HepG2 (cell line): ENCODE measurements around the gene ZBED1. TPM values are rescaled to one million over a fixed set of nuclear protein-coding genes. Genes with fewer than 3 reads are reported as not detected.

Experiments used
- ATAC-seq: fragments of 200-7000 bp; cut with Tn5 transposase; 3 replicates; pipeline ENCODE4 v1.9.1; 2020; ENCODE audit warnings: mild to moderate bottlenecking, moderate library complexity
- BruUV-seq: library from RNA; stranded (reverse); fragments of 400-500 nt; replicated peaks from 2 replicates; lab custom pipeline; 2021; lab: Mats Ljungman, UMichigan
- CTCF ChIA-PET: fragments of 300-600 bp; formaldehyde crosslinking; extraction: SDS; loops from one replicate; lab custom pipeline; 2021; ENCODE audit warnings: low total read pairs, inconsistent platforms, low intra/inter-chr PET ratio; lab: Yijun Ruan, JAX
- POLR2A ChIA-PET: fragments of 350-600 bp; sonication (Branson Sonifier 250); formaldehyde crosslinking; loops from one replicate; lab custom pipeline; 2020; ENCODE audit warnings: antibody characterized with exemption, inconsistent platforms; lab: Yijun Ruan, JAX
- DNase-seq: peaks from one replicate; pipeline ENCODE4 v3.0.0-alpha.2; 2015; ENCODE audit warnings: low spot score
- FAIRE-seq: peaks from 3 replicates; lab custom pipeline; 2011; peaks lifted over from hg19 to GRCh38; lab: Jason Lieb, UNC
- H2AFZ ChIP-seq: one replicate; pipeline ENCODE4 v1.6.1; 2011; ENCODE audit warnings: low read length, inconsistent platforms
- H3K27ac ChIP-seq: fragments of 300-600 bp; 3 replicates; pipeline ENCODE4 v1.8.0; 2011; ENCODE audit warnings: mixed run types, mild to moderate bottlenecking, mixed read lengths, low read length, inconsistent platforms; ENCODE audit not compliant: insufficient read depth; ENCODE audit errors: extremely low read length
- H3K27me3 ChIP-seq, 2 experiments: fragments of 200-600 bp in 1 of 2; 2 replicates in 1 of 2; 3 replicates in 1 of 2; pipeline versions ENCODE4 v1.6.0 to v1.8.0; 2011; ENCODE audit warnings: low read length in 2 of 2, mild to moderate bottlenecking in 2 of 2, moderate library complexity in 2 of 2, inconsistent platforms in 1 of 2; ENCODE audit not compliant: insufficient read depth in 2 of 2, control insufficient read depth in 1 of 2
- H3K36me3 ChIP-seq, 2 experiments: fragments of 200-600 bp in 1 of 2; replicated peaks in 1 of 2; 2 replicates in 1 of 2; 3 replicates in 1 of 2; pipeline versions ENCODE4 v1.5.1 to v1.8.0; 2011; ENCODE audit warnings: low read length in 2 of 2, inconsistent platforms in 1 of 2; ENCODE audit not compliant: insufficient read depth in 2 of 2, control insufficient read depth in 1 of 2
- H3K4me1 ChIP-seq: 2 replicates; pipeline ENCODE4 v1.5.1; 2012; ENCODE audit warnings: low read length, inconsistent platforms; ENCODE audit not compliant: insufficient read depth
- H3K4me2 ChIP-seq: 2 replicates; pipeline ENCODE4 v1.6.0; 2011; ENCODE audit warnings: low read depth, low read length, inconsistent platforms
- H3K4me3 ChIP-seq, 3 experiments: fragments of 200-600 bp in 1 of 3; sonication (generic), shearing (Covaris generic) in 1 of 3; replicated peaks in 1 of 3; 2 replicates each; pipeline ENCODE4 v1.5.1; 2011 to 2016; ENCODE audit warnings: low read length in 3 of 3, inconsistent platforms in 2 of 3, low read depth in 2 of 3, mild to moderate bottlenecking in 2 of 3, control low read depth in 1 of 3, mixed read lengths in 1 of 3; ENCODE audit not compliant: insufficient read depth in 1 of 3
- H3K79me2 ChIP-seq: one replicate; pipeline ENCODE4 v1.6.1; 2011; ENCODE audit warnings: low read length, inconsistent platforms; ENCODE audit not compliant: insufficient read depth
- H3K9ac ChIP-seq: 2 replicates; pipeline ENCODE4 v1.6.0; 2011; ENCODE audit warnings: mild to moderate bottlenecking, low read depth, low read length, inconsistent platforms; ENCODE audit not compliant: insufficient read depth
- H3K9me3 ChIP-seq: 2 replicates; pipeline ENCODE4 v1.5.1; 2012; ENCODE audit warnings: mild to moderate bottlenecking, low read length
- H4K20me1 ChIP-seq: 2 replicates; pipeline ENCODE4 v1.6.0; 2011; ENCODE audit warnings: inconsistent platforms, mild to moderate bottlenecking, low read length, moderate library complexity; ENCODE audit not compliant: insufficient read depth
- CHCHD3 ChIP-seq: sonication (generic); formaldehyde crosslinking; IDR thresholded peaks from 2 replicates; pipeline ENCODE4 v1.8.0; 2022; ENCODE audit warnings: mild to moderate bottlenecking, missing genetic modification reagents, moderate library complexity
- CHD4 ChIP-seq: fragments of 200-600 bp; sonication (generic); IDR thresholded peaks from 2 replicates; pipeline ENCODE4 v1.7.0; 2017; ENCODE audit warnings: mild to moderate bottlenecking, low read length, borderline replicate concordance
- DMAP1 ChIP-seq: IDR thresholded peaks from 2 replicates; pipeline ENCODE4 v1.6.1; 2016
- GATAD2A ChIP-seq: IDR thresholded peaks from 2 replicates; pipeline ENCODE4 v1.6.1; 2016
- HIVEP1 ChIP-seq: sonication (generic); formaldehyde crosslinking; IDR thresholded peaks from 2 replicates; pipeline ENCODE4 v1.4.0; 2020; ENCODE audit warnings: mild to moderate bottlenecking, missing genetic modification reagents
- HNRNPL ChIP-seq: fragments of 200-400 bp; formaldehyde crosslinking; IDR thresholded peaks from 2 replicates; pipeline ENCODE4 v1.6.1; 2017; ENCODE audit warnings: mild to moderate bottlenecking, low read depth, low read length
- KAT8 ChIP-seq: IDR thresholded peaks from 2 replicates; pipeline ENCODE4 v1.6.1; 2016; ENCODE audit warnings: missing genetic modification reagents, missing compliant biosample characterization
- RBM22 ChIP-seq: fragments of 200-400 bp; formaldehyde crosslinking; optimal IDR thresholded peaks from 2 replicates; pipeline ENCODE3; 2017; ENCODE audit warnings: mild to moderate bottlenecking, low read length, moderate library complexity
- TGIF2 ChIP-seq: IDR thresholded peaks from 2 replicates; pipeline ENCODE4 v1.6.1; 2016; ENCODE audit warnings: control low read depth, missing compliant biosample characterization
- ZIK1 ChIP-seq: sonication (generic); formaldehyde crosslinking; IDR thresholded peaks from 2 replicates; pipeline ENCODE4 v1.5.0; 2020; ENCODE audit warnings: mild to moderate bottlenecking, low read depth, missing genetic modification reagents, borderline replicate concordance
- ZNF101 ChIP-seq: sonication (generic); formaldehyde crosslinking; IDR thresholded peaks from 2 replicates; pipeline ENCODE4 v1.4.0; 2020; ENCODE audit warnings: mild to moderate bottlenecking, low read depth, missing genetic modification reagents, borderline replicate concordance
- ZNF136 ChIP-seq: sonication (generic); formaldehyde crosslinking; IDR thresholded peaks from 2 replicates; pipeline ENCODE4 v1.8.1; 2022; ENCODE audit warnings: low read depth, mild to moderate bottlenecking, moderate library complexity, missing genetic modification reagents
- ZNF354B ChIP-seq: sonication (generic); formaldehyde crosslinking; IDR thresholded peaks from 2 replicates; pipeline ENCODE4 v1.8.0; 2022; ENCODE audit warnings: mild to moderate bottlenecking, missing genetic modification reagents
- ZNF713 ChIP-seq: sonication (generic); formaldehyde crosslinking; IDR thresholded peaks from 2 replicates; pipeline ENCODE4 v1.4.0; 2020; ENCODE audit warnings: mild to moderate bottlenecking, missing genetic modification reagents
- WGBS: methylation state at CpG from one replicate; pipeline ENCODE4 v1.1.6; 2017; ENCODE audit warnings: low lambda C conversion rate; 5-methylcytosine and 5-hydroxymethylcytosine counted together
- in situ Hi-C: cut with HindIII; loops from 2 replicates; pipeline ENCODE4 v1.10.0; 2017; ENCODE audit warnings: low pct_unique_long_range_greater_than_20kb; ENCODE audit not compliant: extremely low pct_ligation_motif_present
- intact Hi-C: fragments of 100-400 bp; cut with micrococcal nuclease; formaldehyde crosslinking; loops from one replicate; pipeline ENCODE4 v1.10.0; 2022; ENCODE audit not compliant: unreplicated experiment
- polyA plus RNA-seq, 8 experiments: library from polyadenylated mRNA; depleted of rRNA in 3 of 8; stranded (reverse) in 7 of 8; unstranded in 1 of 8; fragments of >200 nt; fragmentation: Illumina TruSeq in 4 of 8; extraction: Trizol in 4 of 8; gene quantifications; 2 replicates each; pipeline versions ENCODE4 v1.2.1 to v1.2.3, GENCODE V29; 2011 to 2016; ENCODE audit warnings: low read depth in 4 of 8, missing spikeins in 1 of 8, mixed read lengths in 1 of 8; ENCODE audit not compliant: insufficient read depth in 1 of 8
- total RNA-seq, 5 experiments: library from RNA; depleted of rRNA; stranded (reverse); fragments of >200 nt; fragmentation: Illumina TruSeq; extraction: Trizol; gene quantifications; 2 replicates each; pipeline ENCODE4 v1.2.3, GENCODE V29; 2016; ENCODE audit warnings: low read depth in 1 of 5
- TF ChIP-seq, protein P1 (sequence below): sonication (generic); formaldehyde crosslinking; IDR thresholded peaks from 2 replicates; pipeline ENCODE4 v1.4.0; 2020; ENCODE audit warnings: mild to moderate bottlenecking, missing genetic modification reagents, borderline replicate concordance
- TF ChIP-seq, protein P2 (sequence below): sonication (generic); formaldehyde crosslinking; conservative IDR thresholded peaks from 2 replicates; pipeline ENCODE4 v1.8.0; 2022; ENCODE audit warnings: low read depth, missing genetic modification reagents
- TF ChIP-seq, protein P3 (sequence below): sonication (generic); IDR thresholded peaks from 2 replicates; pipeline ENCODE4 v1.6.1; 2016; ENCODE audit warnings: low read depth, borderline replicate concordance

ZBED1 gene
- total and polyA plus RNA-seq, 2 of the 13 experiments (the other 11 are each of a cell fraction or from before 2014, with no cell fraction given): 20.0 to 29.8 TPM

DNA sequence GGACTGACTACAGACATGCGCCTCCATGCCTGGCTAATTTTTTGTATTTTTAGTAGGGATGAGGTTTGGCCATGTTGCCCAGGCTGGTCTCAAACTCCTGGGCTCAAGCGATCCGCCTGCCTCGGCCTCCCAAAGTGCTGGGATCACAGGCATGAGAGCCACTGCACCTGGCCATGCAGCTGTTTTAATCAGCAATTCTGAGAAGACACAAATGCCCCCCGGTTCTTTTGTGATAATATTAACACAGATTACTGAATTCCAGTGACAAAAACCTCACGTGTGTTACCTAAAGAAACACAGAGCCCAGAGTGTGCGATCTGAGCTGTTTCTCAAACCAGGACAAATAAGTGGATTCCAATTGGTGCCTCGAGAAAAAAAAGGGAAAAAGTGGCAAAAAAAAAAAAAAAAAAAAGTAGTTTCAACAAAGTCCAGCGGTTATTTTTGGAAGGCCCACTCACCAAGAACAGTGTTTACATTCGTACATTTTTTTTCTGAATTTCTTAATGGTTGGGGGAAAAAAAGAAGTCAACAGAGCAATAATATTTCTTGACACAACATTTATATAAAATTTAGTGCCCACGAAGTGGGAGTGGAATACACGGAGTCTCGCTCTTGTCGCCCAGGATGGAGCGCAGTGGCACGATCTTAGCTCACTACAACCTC is 17.2 kb downstream of the ZBED1 start:
- Histone ChIP-seq H2AFZ (no peak overlapping the region), H3K27ac (no peak overlapping the region), H4K20me1 (0 out of 2 replicates have a peak, but pooled peaks cover 10% of the 10 kb centered on the region), H3K9me3 (no peaks in the 10 kb centered on the region), H3K4me1 (peaks cover 1% of the 10 kb centered on the region), H3K9ac (no peak overlapping the region), H3K4me2 (no peak overlapping the region), H3K4me3 (no peak overlapping the region), H3K79me2 (peaks cover 24% of the 10 kb centered on the region), H3K27me3 (no peaks in the 10 kb centered on the region), H3K36me3 (peaks cover 5 to 33% of the 10 kb centered on the region in 2 experiments; a peak in 4 of 5 replicates)
- ChIA-PET CTCF (no interaction called here), POLR2A (no interaction called here)
- FAIRE-seq (no peak), DNase-seq (no peak), ATAC-seq (no peak)
- TF ChIP-seq, protein P1, sequence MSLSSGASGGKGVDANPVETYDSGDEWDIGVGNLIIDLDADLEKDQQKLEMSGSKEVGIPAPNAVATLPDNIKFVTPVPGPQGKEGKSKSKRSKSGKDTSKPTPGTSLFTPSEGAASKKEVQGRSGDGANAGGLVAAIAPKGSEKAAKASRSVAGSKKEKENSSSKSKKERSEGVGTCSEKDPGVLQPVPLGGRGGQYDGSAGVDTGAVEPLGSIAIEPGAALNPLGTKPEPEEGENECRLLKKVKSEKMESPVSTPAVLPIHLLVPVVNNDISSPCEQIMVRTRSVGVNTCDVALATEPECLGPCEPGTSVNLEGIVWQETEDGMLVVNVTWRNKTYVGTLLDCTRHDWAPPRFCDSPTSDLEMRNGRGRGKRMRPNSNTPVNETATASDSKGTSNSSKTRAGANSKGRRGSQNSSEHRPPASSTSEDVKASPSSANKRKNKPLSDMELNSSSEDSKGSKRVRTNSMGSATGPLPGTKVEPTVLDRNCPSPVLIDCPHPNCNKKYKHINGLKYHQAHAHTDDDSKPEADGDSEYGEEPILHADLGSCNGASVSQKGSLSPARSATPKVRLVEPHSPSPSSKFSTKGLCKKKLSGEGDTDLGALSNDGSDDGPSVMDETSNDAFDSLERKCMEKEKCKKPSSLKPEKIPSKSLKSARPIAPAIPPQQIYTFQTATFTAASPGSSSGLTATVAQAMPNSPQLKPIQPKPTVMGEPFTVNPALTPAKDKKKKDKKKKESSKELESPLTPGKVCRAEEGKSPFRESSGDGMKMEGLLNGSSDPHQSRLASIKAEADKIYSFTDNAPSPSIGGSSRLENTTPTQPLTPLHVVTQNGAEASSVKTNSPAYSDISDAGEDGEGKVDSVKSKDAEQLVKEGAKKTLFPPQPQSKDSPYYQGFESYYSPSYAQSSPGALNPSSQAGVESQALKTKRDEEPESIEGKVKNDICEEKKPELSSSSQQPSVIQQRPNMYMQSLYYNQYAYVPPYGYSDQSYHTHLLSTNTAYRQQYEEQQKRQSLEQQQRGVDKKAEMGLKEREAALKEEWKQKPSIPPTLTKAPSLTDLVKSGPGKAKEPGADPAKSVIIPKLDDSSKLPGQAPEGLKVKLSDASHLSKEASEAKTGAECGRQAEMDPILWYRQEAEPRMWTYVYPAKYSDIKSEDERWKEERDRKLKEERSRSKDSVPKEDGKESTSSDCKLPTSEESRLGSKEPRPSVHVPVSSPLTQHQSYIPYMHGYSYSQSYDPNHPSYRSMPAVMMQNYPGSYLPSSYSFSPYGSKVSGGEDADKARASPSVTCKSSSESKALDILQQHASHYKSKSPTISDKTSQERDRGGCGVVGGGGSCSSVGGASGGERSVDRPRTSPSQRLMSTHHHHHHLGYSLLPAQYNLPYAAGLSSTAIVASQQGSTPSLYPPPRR (CRISPR knock-in tag): no peak
- TF ChIP-seq ZNF713 (no peak), GATAD2A (CRISPR knock-in tag) (no peak), DMAP1 (CRISPR knock-in tag) (no peak), ZNF101 (CRISPR knock-in tag) (no peak), ZNF136 (CRISPR knock-in tag) (no peak), HNRNPL (no peak), HIVEP1 (no peak), ZIK1 (CRISPR knock-in tag) (no peak), CHCHD3 (no peak), ZNF354B (CRISPR knock-in tag) (no peak), RBM22 (no peak), CHD4 (no peak), TGIF2 (no peak), KAT8 (CRISPR knock-in tag) (no peak)
- TF ChIP-seq, protein P2, sequence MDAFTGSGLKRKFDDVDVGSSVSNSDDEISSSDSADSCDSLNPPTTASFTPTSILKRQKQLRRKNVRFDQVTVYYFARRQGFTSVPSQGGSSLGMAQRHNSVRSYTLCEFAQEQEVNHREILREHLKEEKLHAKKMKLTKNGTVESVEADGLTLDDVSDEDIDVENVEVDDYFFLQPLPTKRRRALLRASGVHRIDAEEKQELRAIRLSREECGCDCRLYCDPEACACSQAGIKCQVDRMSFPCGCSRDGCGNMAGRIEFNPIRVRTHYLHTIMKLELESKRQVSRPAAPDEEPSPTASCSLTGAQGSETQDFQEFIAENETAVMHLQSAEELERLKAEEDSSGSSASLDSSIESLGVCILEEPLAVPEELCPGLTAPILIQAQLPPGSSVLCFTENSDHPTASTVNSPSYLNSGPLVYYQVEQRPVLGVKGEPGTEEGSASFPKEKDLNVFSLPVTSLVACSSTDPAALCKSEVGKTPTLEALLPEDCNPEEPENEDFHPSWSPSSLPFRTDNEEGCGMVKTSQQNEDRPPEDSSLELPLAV (CRISPR knock-in tag): no peak
- TF ChIP-seq, protein P3, sequence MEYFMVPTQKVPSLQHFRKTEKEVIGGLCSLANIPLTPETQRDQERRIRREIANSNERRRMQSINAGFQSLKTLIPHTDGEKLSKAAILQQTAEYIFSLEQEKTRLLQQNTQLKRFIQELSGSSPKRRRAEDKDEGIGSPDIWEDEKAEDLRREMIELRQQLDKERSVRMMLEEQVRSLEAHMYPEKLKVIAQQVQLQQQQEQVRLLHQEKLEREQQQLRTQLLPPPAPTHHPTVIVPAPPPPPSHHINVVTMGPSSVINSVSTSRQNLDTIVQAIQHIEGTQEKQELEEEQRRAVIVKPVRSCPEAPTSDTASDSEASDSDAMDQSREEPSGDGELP: no peak
- BruUV-seq: no TSS peak
- intact Hi-C loops (no loop called here), in situ Hi-C loops (no loop called here)
- 92% methylated on average over 16 of the region's 16 CpGs for WGBS
